NCI-H510A treated with DMSO at 0.1 percent for 48 hours (cell line): ENCODE results near the gene MOB4.
"Not testable (repeated sequence)": the region's sequence is repeated elsewhere in the genome, so short reads cannot be mapped to it uniquely, and the experiment has no call there.

Source experiments
- DNase-seq: peaks from one replicate; lab custom pipeline; 2025; lab: John Stamatoyannopoulos, UW

The MOB4 gene

GRCh38 chr2:197515739-197516392 lies at the start of gene MOB4:
Gene MOB4 (plus strand): TSS chr2:197516066. CDS start chr2:197516087, 21 bp downstream.
- peak; percentile 89 for DNase-seq

GRCh38 chr2:197472166-197472565 lies 43.7 kb upstream of the MOB4 start:
- DNase-seq = no peak

GRCh38 chr2:197477797-197478196 lies 38.1 kb upstream of the MOB4 start:
- DNase-seq = no peak

- DNase-seq = no peak
Observed at GRCh38 chr2:197480165-197481036, 35.5 kb upstream of the MOB4 start.

- DNase-seq = not testable (repeated sequence)
Observed at GRCh38 chr2:197484248-197484647, 31.6 kb upstream of the MOB4 start.

GRCh38 chr2:197486175-197486574 lies 29.7 kb upstream of the MOB4 start:
- no peak for DNase-seq

- no peak for DNase-seq
Observed at GRCh38 chr2:197487385-197487784, 28.5 kb upstream of the MOB4 start.

GRCh38 chr2:197495433-197496134 lies 20.3 kb upstream of the MOB4 start:
- DNase-seq = no peak

GRCh38 chr2:197496695-197497094 lies 19.2 kb upstream of the MOB4 start:
- DNase-seq = no peak

GRCh38 chr2:197497326-197497725 lies 18.5 kb upstream of the MOB4 start:
- no peak for DNase-seq

- no peak for DNase-seq
Observed at GRCh38 chr2:197498235-197498936, 17.5 kb upstream of the MOB4 start.

GRCh38 chr2:197498937-197499593 lies 16.8 kb upstream of the MOB4 start:
- DNase-seq = no peak

- DNase-seq = peak; percentile 98
Observed at GRCh38 chr2:197499594-197500502, 16.0 kb upstream of the MOB4 start, which contains the start of the genes HSPD1 and HSPE1. Gene HSPD1 (minus strand): TSS chr2:197499840. CDS start chr2:197498848, 992 bp downstream. Gene HSPE1 (plus strand): TSS chr2:197500379. CDS start chr2:197500437, 58 bp downstream.

- no peak for DNase-seq
Observed at GRCh38 chr2:197500503-197501131, 15.2 kb upstream of the MOB4 start.

- no peak for DNase-seq
Observed at GRCh38 chr2:197502201-197502600, 13.7 kb upstream of the MOB4 start.

GRCh38 chr2:197502685-197503084 lies 13.2 kb upstream of the MOB4 start:
- no peak for DNase-seq

GRCh38 chr2:197504000-197504399 lies 11.9 kb upstream of the MOB4 start:
- no peak for DNase-seq

- no peak for DNase-seq
Observed at GRCh38 chr2:197504512-197504911, 11.4 kb upstream of the MOB4 start.

- no peak for DNase-seq
Observed at GRCh38 chr2:197506658-197507057, 9.2 kb upstream of the MOB4 start.

- no peak for DNase-seq
Observed at GRCh38 chr2:197513915-197514314, 2.0 kb upstream of the MOB4 start.
